ENCODE data around the gene LHFPL2.
A peak's percentile ranks its signal among the peaks of the same experiment; 100 is the strongest.
"Not testable (repeated sequence)": the region's sequence is repeated elsewhere in the genome, so short reads cannot be mapped to it uniquely, and the experiment has no call there.

The LHFPL2 gene, protein sequence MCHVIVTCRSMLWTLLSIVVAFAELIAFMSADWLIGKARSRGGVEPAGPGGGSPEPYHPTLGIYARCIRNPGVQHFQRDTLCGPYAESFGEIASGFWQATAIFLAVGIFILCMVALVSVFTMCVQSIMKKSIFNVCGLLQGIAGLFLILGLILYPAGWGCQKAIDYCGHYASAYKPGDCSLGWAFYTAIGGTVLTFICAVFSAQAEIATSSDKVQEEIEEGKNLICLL

GRCh38 chr5:78648359-78649210, at the start of gene LHFPL2:
LHFPL2 (minus strand) TSS chr5:78648772; CDS start chr5:78510213, 138,559 bp downstream.
- peak; percentile 9 for DNase-seq

DNA sequence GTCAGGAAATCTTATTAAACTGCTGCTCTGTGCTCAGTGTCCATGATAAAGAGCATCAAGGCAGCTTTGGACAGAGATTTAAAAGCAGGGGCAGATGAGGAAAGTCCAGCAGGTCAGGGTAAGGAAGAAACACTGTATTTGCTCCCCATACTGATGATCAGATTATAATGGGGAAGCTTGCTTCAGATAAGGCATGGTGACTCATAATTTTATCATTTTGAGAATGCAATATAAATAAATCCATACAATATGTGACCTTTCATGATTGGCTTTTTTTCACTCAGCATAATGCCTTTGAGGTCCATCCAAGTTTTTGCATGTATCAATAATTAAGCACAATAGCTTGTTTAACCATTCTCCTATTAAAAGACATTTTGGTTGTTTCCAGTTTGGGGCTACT, 48.1 kb upstream of the LHFPL2 start:
- DNase-seq = no peak

GRCh38 chr5:78696052-78696451, 47.5 kb upstream of the LHFPL2 start:
- DNase-seq = not testable (repeated sequence)

GRCh38 chr5:78693339-78693738, 44.8 kb upstream of the LHFPL2 start:
- DNase-seq = no peak

DNA sequence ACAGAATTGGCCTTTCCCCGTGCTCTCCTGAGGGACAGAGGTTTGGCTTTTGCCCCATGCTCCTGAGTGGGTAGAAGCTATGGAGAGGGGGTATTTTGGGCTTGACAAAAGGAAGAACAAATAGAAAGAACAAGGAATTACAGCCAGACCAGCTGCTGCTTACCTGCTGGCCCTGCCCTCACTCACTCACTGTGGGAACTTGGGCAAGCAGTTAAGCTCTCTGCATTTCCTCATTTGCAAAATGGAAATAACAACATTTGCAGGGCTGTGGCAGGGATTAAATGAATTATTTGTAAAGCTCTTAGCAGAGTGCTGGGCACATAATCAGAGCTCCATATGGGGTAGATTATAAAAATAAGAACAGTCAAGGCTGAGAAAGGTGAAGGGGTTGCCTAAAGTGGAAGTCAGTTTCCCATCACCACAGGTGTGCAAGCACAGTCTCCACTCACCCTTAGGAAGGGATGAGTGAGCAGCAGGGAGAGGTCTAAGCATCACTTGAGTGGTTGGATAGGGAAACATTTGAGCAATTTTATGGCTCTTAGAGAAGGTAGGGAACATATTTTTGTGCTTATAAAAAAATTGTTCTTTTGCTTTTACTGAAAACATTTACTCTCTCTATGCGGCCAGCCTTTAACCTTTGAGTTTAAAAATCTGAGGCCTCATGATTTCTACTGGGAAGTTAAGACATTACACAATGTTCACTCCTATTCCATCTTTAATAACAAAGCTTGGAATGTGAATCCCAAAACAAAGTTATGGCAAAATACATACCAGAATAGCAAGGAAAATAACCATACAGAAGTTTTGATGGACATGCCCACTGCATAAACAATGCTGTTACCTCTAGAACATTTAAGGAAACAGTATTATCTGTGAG, 42.8 kb upstream of the LHFPL2 start:
- DNase-seq = no peak

DNA sequence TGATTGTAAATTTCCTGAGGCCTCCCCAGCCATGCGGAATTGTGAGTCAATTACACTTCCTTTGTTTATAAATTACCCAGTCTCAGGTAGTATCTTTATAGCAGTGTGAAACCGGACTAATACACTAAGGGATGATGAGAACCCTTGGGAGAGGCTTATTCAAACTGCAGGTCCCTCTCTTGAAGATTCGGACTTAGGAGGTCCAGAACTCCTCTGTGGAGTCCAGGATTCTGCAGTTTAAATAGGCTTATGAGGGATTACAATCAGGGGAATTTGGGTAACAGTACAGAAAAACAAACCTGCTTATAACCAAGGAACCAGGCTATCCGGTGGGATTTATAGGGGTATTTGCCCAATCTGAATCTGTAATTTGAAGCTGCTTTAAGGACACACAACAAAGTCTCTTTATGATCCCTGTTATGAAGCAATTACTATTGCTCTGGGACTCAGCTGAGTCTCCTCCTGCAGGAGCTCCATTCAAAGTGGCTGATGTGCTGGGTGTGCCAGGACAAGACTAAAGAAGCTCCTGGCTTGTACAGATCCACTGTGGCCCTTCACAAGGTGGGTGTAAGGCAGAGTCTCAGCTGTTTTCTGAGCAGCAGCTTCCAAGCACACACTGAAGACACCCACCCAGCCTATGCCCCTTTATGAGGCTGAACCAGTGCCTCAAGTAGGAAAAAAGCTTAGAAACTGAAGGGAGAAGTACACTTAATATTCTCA, 41.8 kb upstream of the LHFPL2 start:
- DNase-seq = no peak

DNA sequence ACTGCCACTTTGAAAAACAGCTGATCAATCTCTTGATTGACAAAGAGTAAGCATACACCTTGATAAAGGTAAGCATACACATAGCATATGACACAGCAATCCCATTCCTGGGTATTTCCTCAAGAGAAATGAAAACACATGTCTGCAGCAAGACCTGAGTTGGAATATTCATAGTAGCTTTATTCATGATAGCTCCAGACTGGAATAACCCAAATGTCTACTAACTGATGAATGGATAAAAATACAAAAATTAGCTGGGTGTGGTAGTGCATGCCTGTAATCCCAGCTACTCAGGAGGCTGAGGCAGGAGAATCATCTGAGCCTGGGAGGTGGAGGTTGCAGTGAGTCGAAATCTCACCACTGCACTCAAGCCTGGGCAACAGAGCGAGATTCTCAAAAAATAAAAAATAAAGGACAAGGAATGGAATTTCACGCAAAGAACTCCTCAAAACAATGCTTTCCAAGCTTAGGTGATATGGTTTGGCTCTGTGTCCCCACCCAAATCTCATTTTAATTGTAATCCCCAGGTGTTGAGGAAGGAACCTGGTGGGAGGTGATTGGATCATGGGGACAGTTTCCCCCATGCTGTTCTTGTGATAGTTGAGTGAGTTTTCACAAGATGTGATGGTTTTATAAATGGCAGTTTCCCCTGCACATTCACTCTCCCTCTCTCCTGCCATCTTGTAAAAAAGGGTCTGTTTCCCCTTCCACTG, 41.1 kb upstream of the LHFPL2 start:
- no peak for DNase-seq

GRCh38 chr5:78687514-78687913, 38.9 kb upstream of the LHFPL2 start:
- not testable (repeated sequence) for DNase-seq

- not testable (repeated sequence) for DNase-seq
Observed at GRCh38 chr5:78683905-78684304, 35.3 kb upstream of the LHFPL2 start.

DNA sequence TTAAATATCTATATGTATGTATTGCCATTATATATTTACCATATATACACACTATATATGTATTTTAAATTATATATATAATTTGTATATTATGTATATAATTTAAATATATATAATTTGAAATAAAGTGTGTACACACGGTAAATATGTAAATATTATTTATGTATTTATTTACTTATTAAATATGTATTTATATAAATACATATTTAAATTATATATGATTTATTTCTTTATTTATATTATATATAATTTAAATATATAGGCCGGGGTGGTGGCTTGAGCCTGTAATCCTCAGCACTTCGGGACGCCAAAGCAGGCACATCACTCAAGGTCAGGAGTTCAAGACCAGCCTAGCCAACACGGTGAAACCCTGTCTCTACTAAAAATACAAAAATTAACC, 31.3 kb upstream of the LHFPL2 start:
- no peak for DNase-seq

GRCh38 chr5:78677777-78678668, 29.5 kb upstream of the LHFPL2 start:
- DNase-seq = no peak

DNA sequence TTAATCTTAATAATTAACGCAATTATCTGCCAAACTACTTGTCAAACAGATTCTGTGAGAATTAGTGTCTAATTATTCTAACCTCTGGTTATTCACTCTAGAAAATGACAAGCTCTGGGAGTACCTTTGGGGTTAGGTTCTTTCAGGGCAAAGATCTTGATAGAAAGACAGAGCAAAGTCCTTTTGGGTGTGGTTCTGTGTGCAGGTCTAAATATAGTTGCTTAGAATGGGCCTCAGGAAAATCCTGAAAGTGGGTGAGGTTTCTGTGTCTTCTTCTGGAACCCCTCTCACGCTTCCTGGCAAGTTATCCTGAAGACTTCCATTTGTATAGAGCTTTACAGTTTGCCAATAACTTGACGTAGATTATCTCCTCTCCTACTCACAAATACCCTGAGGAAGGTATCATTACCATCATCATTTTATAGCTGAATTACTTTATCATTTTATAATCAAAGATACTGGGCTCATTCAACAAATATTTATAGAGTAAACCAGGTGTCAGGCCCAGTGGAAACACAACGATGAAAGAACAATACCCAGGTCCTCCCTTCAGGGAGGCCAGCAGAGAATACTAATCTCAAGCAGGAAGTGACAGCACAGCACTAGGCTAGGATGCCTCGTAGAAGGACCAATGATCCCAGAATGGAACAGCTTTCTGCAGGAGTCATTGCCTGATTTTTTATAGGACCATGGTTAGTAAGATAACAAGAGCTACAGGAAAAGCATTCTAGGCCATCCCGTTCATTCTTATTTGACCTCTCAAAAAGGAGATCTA, 27.6 kb upstream of the LHFPL2 start:
- no peak for DNase-seq

DNA sequence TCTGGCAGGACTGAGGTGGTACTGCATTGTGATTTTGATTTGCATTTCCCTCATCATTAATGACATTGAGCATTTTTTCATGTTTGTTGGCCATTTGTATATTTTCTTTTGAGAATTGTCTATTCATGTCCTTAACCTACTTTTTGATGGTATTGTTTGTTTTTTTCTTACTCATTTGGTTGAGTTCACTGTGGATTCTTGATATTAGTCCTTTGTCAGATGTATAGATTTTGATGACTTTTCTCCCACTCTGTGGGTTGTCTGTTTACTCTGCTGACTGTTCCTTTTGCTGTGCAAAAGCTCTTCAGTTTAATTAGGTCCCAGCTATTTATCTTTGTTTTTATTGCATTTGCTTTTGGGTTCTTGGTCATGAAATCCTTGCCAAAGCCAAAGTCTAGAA, 25.3 kb upstream of the LHFPL2 start:
- not testable (repeated sequence) for DNase-seq

DNA sequence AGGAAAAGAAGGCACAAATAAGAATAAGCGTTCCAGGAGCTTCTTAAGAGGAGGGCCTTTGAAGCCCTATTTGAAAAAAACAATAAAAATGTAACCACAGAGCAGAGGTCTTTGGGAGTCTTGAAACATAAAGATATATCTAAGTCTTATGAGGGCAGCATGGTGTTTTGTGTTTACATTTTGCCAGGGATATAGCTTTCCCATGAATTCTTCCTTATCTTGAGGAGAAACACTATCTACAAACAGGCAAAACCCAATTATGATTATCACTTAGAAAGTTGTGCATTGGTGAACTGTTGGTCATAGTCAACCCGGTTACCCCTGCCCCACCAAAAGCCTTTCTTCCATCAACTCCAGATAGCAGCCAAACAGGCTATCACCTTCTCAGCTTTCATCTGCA, 23.6 kb upstream of the LHFPL2 start:
- no peak for DNase-seq

DNA sequence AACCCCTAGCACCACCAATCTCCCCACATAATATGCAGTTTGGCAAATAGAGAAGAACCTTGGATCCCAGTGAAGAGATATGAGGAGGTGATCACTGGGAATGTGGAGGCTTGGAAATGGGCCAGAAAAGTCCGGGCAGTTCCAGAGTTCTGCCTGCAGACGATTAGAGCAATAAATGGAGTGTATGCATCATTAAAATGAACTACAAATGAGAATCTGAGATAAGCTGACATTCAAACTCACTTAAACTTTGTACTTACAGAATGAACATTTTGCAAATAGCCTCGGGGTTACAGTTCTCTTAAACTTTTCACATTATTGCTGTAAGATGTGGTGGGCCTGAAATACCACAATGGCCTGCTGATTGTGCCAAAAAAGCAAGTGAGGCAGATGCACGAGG, 23.0 kb upstream of the LHFPL2 start:
- DNase-seq = no peak

GRCh38 chr5:78670701-78671269, 22.2 kb upstream of the LHFPL2 start:
- DNase-seq = no peak

- DNase-seq = no peak
Observed at GRCh38 chr5:78669331-78669730, 20.8 kb upstream of the LHFPL2 start.

- DNase-seq = no peak
Observed at GRCh38 chr5:78667461-78668103, 19.0 kb upstream of the LHFPL2 start.

GRCh38 chr5:78666975-78667374, 18.4 kb upstream of the LHFPL2 start:
- not testable (repeated sequence) for DNase-seq
